ENCODE measurements around the gene TBC1D32.
"Not testable (repeated sequence)": the region's sequence is repeated elsewhere in the genome, so short reads cannot be mapped to it uniquely, and the experiment has no call there.

TBC1D32 gene

GRCh38 chr6:121334299-121335086 lies at the start of gene TBC1D32:
TSS of gene TBC1D32 (minus strand) at chr6:121334480. CDS start at chr6:121334430, 50 bp downstream.
- DNase-seq: peak; percentile 74

GRCh38 chr6:121383478-121383877 lies 49.2 kb upstream of the TBC1D32 start:
- no peak for DNase-seq

- DNase-seq: no peak
Observed at GRCh38 chr6:121382467-121383121, 48.3 kb upstream of the TBC1D32 start.

GRCh38 chr6:121376411-121376810 lies 42.1 kb upstream of the TBC1D32 start:
- no peak for DNase-seq

- not testable (repeated sequence) for DNase-seq
Observed at GRCh38 chr6:121374219-121374618, 39.9 kb upstream of the TBC1D32 start.

- DNase-seq: no peak
Observed at GRCh38 chr6:121365536-121366521, 31.5 kb upstream of the TBC1D32 start.

- DNase-seq: no peak
Observed at GRCh38 chr6:121356575-121356974, 22.3 kb upstream of the TBC1D32 start.

GRCh38 chr6:121354764-121355163 lies 20.5 kb upstream of the TBC1D32 start:
- no peak for DNase-seq

GRCh38 chr6:121352941-121353340 lies 18.7 kb upstream of the TBC1D32 start:
- DNase-seq: no peak

- DNase-seq: no peak
Observed at GRCh38 chr6:121351916-121352315, 17.6 kb upstream of the TBC1D32 start.

GRCh38 chr6:121349596-121349995 lies 15.3 kb upstream of the TBC1D32 start:
- no peak for DNase-seq

GRCh38 chr6:121347484-121347883 lies 13.2 kb upstream of the TBC1D32 start:
- no peak for DNase-seq

GRCh38 chr6:121344539-121344938 lies 10.3 kb upstream of the TBC1D32 start:
- no peak for DNase-seq

GRCh38 chr6:121339639-121340226 lies 5.5 kb upstream of the TBC1D32 start:
- no peak for DNase-seq

- DNase-seq: no peak
Observed at GRCh38 chr6:121338956-121339355, 4.7 kb upstream of the TBC1D32 start.

GRCh38 chr6:121338366-121338765 lies 4.1 kb upstream of the TBC1D32 start:
- DNase-seq: no peak

- DNase-seq: no peak
Observed at GRCh38 chr6:121335087-121336008, 1.1 kb upstream of the TBC1D32 start.

GRCh38 chr6:121333694-121334093 lies 586 bp downstream of the TBC1D32 start:
- DNase-seq: not testable (repeated sequence)

- DNase-seq: no peak
Observed at GRCh38 chr6:121333196-121333595, 1.1 kb downstream of the TBC1D32 start.

- DNase-seq: no peak
Observed at GRCh38 chr6:121330516-121330915, 3.8 kb downstream of the TBC1D32 start.

- no peak for DNase-seq
Observed at GRCh38 chr6:121321282-121321681, 13.0 kb downstream of the TBC1D32 start.

- no peak for DNase-seq
Observed at GRCh38 chr6:121319603-121320002, 14.7 kb downstream of the TBC1D32 start.
